IMR-90 (cell line): ENCODE results near the gene HIKESHI. TPM values are rescaled to one million over a fixed set of nuclear protein-coding genes. Genes with fewer than 3 reads are reported as not detected.

Experiments
- ATAC-seq: fragments of 200-7000 bp; cut with Tn5 transposase; 2 replicates; pipeline ENCODE4 v1.9.1; 2020; ENCODE audit warnings: low read depth, mild to moderate bottlenecking, moderate library complexity
- BruUV-seq: library from RNA; stranded (reverse); fragments of 400-500 nt; replicated peaks from 2 replicates; lab custom pipeline; 2021; lab: Mats Ljungman, UMichigan
- CTCF ChIA-PET: fragments of 300-600 bp; formaldehyde crosslinking; extraction: SDS; loops from one replicate; lab custom pipeline; 2021; ENCODE audit warnings: antibody characterized with exemption; lab: Yijun Ruan, JAX
- POLR2A ChIA-PET: fragments of 300-600 bp; sonication (Branson Sonifier 250); formaldehyde crosslinking; loops from one replicate; lab custom pipeline; 2022; ENCODE audit warnings: antibody characterized with exemption; ENCODE audit not compliant: unreplicated experiment; lab: Charles Lee
- DNase-seq: peaks from one replicate; pipeline ENCODE4 v3.0.0; 2013
- H2AFZ ChIP-seq: replicated peaks from 2 replicates; pipeline ENCODE3; 2013; ENCODE audit warnings: low read length, mild to moderate bottlenecking; ENCODE audit not compliant: poor library complexity
- H2AK5ac ChIP-seq: 2 replicates; pipeline ENCODE4 v1.6.1; 2013; ENCODE audit warnings: low read depth, low read length, inconsistent platforms
- H2AK9ac ChIP-seq: replicated peaks from 2 replicates; pipeline ENCODE3; 2013; ENCODE audit warnings: mild to moderate bottlenecking, low read depth, low read length, moderate library complexity; ENCODE audit not compliant: poor library complexity
- H2BK120ac ChIP-seq: 2 replicates; pipeline ENCODE4 v1.6.1; 2013; ENCODE audit warnings: low read depth, low read length, inconsistent platforms
- H2BK15ac ChIP-seq: 3 replicates; pipeline ENCODE4 v1.6.1; 2013; ENCODE audit warnings: low read depth, low read length, inconsistent platforms
- H2BK20ac ChIP-seq: 2 replicates; pipeline ENCODE4 v1.6.1; 2013; ENCODE audit warnings: low read depth, mild to moderate bottlenecking, inconsistent platforms, low read length, moderate library complexity
- H2BK5ac ChIP-seq: 2 replicates; pipeline ENCODE4 v1.6.1; 2013; ENCODE audit warnings: mild to moderate bottlenecking, low read depth, low read length, inconsistent platforms; ENCODE audit not compliant: poor library complexity, severe bottlenecking
- H3K14ac ChIP-seq: replicated peaks from 2 replicates; pipeline ENCODE4 v1.6.1; 2013; ENCODE audit warnings: low read depth, low read length, inconsistent platforms
- H3K18ac ChIP-seq: 2 replicates; pipeline ENCODE4 v1.6.1; 2013; ENCODE audit warnings: low read depth, low read length, control low read depth
- H3K23ac ChIP-seq: 2 replicates; pipeline ENCODE4 v1.6.1; 2013; ENCODE audit warnings: low read depth, low read length, inconsistent platforms
- H3K27ac ChIP-seq: 2 replicates; pipeline ENCODE4 v1.5.1; 2013; ENCODE audit warnings: mild to moderate bottlenecking, control low read depth, low read length; ENCODE audit not compliant: insufficient read depth
- H3K27me3 ChIP-seq: 2 replicates; pipeline ENCODE4 v1.6.1; 2013; ENCODE audit warnings: low read length; ENCODE audit not compliant: control insufficient read depth, insufficient read depth
- H3K36me3 ChIP-seq: 2 replicates; pipeline ENCODE4 v1.6.1; 2013; ENCODE audit warnings: low read length, mixed read lengths; ENCODE audit not compliant: control insufficient read depth, insufficient read depth
- H3K4ac ChIP-seq: 2 replicates; pipeline ENCODE4 v1.6.1; 2013; ENCODE audit warnings: low read depth, low read length, inconsistent platforms
- H3K4me1 ChIP-seq: 2 replicates; pipeline ENCODE4 v1.6.1; 2013; ENCODE audit warnings: low read length, mixed read lengths; ENCODE audit not compliant: control insufficient read depth, insufficient read depth
- H3K4me2 ChIP-seq: 2 replicates; pipeline ENCODE4 v1.6.1; 2013; ENCODE audit warnings: low read depth, mild to moderate bottlenecking, control low read depth, low read length, moderate library complexity
- H3K4me3 ChIP-seq: 2 replicates; pipeline ENCODE4 v1.5.1; 2013; ENCODE audit warnings: low read depth, mild to moderate bottlenecking, control low read depth, low read length, moderate library complexity; ENCODE audit not compliant: insufficient read depth
- H3K56ac ChIP-seq: 2 replicates; pipeline ENCODE4 v1.6.1; 2013; ENCODE audit warnings: low read length, inconsistent platforms; ENCODE audit not compliant: insufficient read depth; ENCODE audit errors: extremely low read depth
- H3K79me1 ChIP-seq, 2 experiments: 2 replicates each; pipeline ENCODE4 v1.6.1; 2013; ENCODE audit warnings: low read length in 2 of 2, inconsistent platforms in 1 of 2, low read depth in 1 of 2
- H3K9ac ChIP-seq: 2 replicates; pipeline ENCODE4 v1.6.1; 2013; ENCODE audit warnings: low read depth, low read length, control low read depth
- H3K9me1 ChIP-seq: 2 replicates; pipeline ENCODE4 v1.6.1; 2013; ENCODE audit warnings: low read length, inconsistent platforms; ENCODE audit not compliant: insufficient read depth
- H3K9me3 ChIP-seq: 2 replicates; pipeline ENCODE4 v1.6.1; 2013; ENCODE audit warnings: low read length; ENCODE audit not compliant: control insufficient read depth, insufficient read depth
- H4K20me1 ChIP-seq: 2 replicates; pipeline ENCODE4 v1.6.1; 2013; ENCODE audit warnings: low read length, inconsistent platforms; ENCODE audit not compliant: insufficient read depth
- H4K5ac ChIP-seq: 2 replicates; pipeline ENCODE4 v1.6.1; 2013; ENCODE audit warnings: mild to moderate bottlenecking, low read depth, low read length, control low read depth
- H4K8ac ChIP-seq, 2 experiments: 2 replicates each; pipeline ENCODE4 v1.6.1; 2013; ENCODE audit warnings: low read depth in 2 of 2, low read length in 2 of 2, control low read depth in 1 of 2, inconsistent platforms in 1 of 2
- H4K91ac ChIP-seq: 2 replicates; pipeline ENCODE4 v1.6.1; 2013; ENCODE audit warnings: low read depth, low read length, inconsistent platforms; ENCODE audit not compliant: insufficient read depth
- CEBPB ChIP-seq: IDR thresholded peaks from 2 replicates; pipeline ENCODE4 v1.6.1; 2012; ENCODE audit warnings: low read depth, low read length, improper control_type of control experiment
- CHD1 ChIP-seq: IDR thresholded peaks from 2 replicates; pipeline ENCODE4 v1.6.1; 2012; ENCODE audit warnings: low read depth, low read length, improper control_type of control experiment
- CTCF ChIP-seq: conservative IDR thresholded peaks from 2 replicates; pipeline ENCODE4 v1.5.1; 2012; ENCODE audit warnings: mild to moderate bottlenecking, low read depth, low read length, improper control_type of control experiment
- FOS ChIP-seq: fragments of 150-350 bp; IDR thresholded peaks from 2 replicates; pipeline ENCODE4 v1.6.1; 2016; ENCODE audit warnings: low read depth, low read length
- POLR2A ChIP-seq: IDR thresholded peaks from 2 replicates; pipeline ENCODE4 v1.6.1; 2012; ENCODE audit warnings: mild to moderate bottlenecking, low read depth, low read length
- USF2 ChIP-seq: fragments of 150-350 bp; IDR thresholded peaks from 2 replicates; pipeline ENCODE4 v1.6.1; 2017; ENCODE audit warnings: mild to moderate bottlenecking, antibody characterized with exemption, low read length, low read depth
- dilution Hi-C: fragments of 300-500 bp; cut with HindIII; formaldehyde crosslinking; loops from one replicate; pipeline ENCODE4 v1.14.3; 2018; ENCODE audit warnings: low sequenced_read_pairs; ENCODE audit not compliant: unreplicated experiment
- in situ Hi-C: fragments of 300-500 bp; cut with MboI; formaldehyde crosslinking; loops from 3 replicates; pipeline ENCODE4 v1.14.3; 2019; ENCODE audit warnings: low sequenced_read_pairs, inconsistent platforms, mixed read lengths
- intact Hi-C: fragments of 100-400 bp; cut with micrococcal nuclease; formaldehyde crosslinking; loops from 2 replicates; pipeline ENCODE4 v1.10.0; 2022
- polyA plus RNA-seq, 3 experiments: library from polyadenylated mRNA; depleted of rRNA; stranded (reverse); fragments of >200 nt; gene quantifications; 2 replicates each; pipeline ENCODE4 v1.2.3, GENCODE V29; 2012; ENCODE audit warnings: low replicate concordance in 1 of 3
- total RNA-seq: library from RNA; depleted of rRNA; stranded (reverse); fragments of >200 nt; gene quantifications from 2 replicates; pipeline ENCODE4 v1.2.3, GENCODE V29; 2012

HIKESHI gene
- total and polyA plus RNA-seq, 2 of the 4 experiments (the other 2 are of a cell fraction) = 49.4 to 73.5 TPM

- peaks cover 3% of the 10 kb centered on the region; the same call in 1 of the 2 replicates for H3K9me1 ChIP-seq
- no peaks in the 10 kb centered on the region for H3K27me3 ChIP-seq
- no peak overlapping the region for H2BK20ac ChIP-seq
- BruUV-seq = no TSS peak
- H3K18ac ChIP-seq = no peak overlapping the region
- no peak overlapping the region for H2AFZ ChIP-seq
- no peaks in the 10 kb centered on the region for H4K20me1 ChIP-seq
- no peaks in the 10 kb centered on the region for H3K9me3 ChIP-seq
- no peak overlapping the region for H3K56ac ChIP-seq
- no peak overlapping the region for H2AK5ac ChIP-seq
- H3K36me3 ChIP-seq = peaks cover 12% of the 10 kb centered on the region
- no peak overlapping the region for H2BK5ac ChIP-seq
- no peak overlapping the region for H2AK9ac ChIP-seq
- H3K4me1 ChIP-seq = no peaks in the 10 kb centered on the region
- ATAC-seq (no peak), DNase-seq (no peak)
- H4K5ac ChIP-seq = no peak overlapping the region
- H3K23ac ChIP-seq = no peak overlapping the region
- dilution Hi-C loops (no loop called here), intact Hi-C loops (no loop called here), in situ Hi-C loops (no loop called here)
- no peak overlapping the region for H4K91ac ChIP-seq
- no peak overlapping the region for H3K4me3 ChIP-seq
- TF ChIP-seq POLR2A = no peak
- no peak for TF ChIP-seq CHD1
- no peak for TF ChIP-seq FOS
- TF ChIP-seq CEBPB = no peak
- TF ChIP-seq CTCF = no peak
- no peak for TF ChIP-seq USF2
- no peak overlapping the region for H4K8ac ChIP-seq
- no peak overlapping the region for H2BK15ac ChIP-seq
- H2BK120ac ChIP-seq = no peak overlapping the region
- peaks cover 27 to 30% of the 10 kb centered on the region in 2 experiments for H3K79me1 ChIP-seq
- no peak overlapping the region for H3K9ac ChIP-seq
- CTCF ChIA-PET = no interaction called here
- no peak overlapping the region for H3K27ac ChIP-seq
- H3K4me2 ChIP-seq = no peak overlapping the region
- POLR2A ChIA-PET = no interaction called here
- no peak overlapping the region for H3K14ac ChIP-seq
- no peak overlapping the region for H3K4ac ChIP-seq
Observed at GRCh38 chr11:86265194-86265593, 36.8 kb upstream of the HIKESHI start.
